GM19397 (cell line): ENCODE measurements around the gene CDON.
"Not testable (repeated sequence)": the region's sequence is repeated elsewhere in the genome, so short reads cannot be mapped to it uniquely, and the experiment has no call there.

Experiments
- ATAC-seq: cut with Tn5 transposase; IDR thresholded peaks from one replicate; pipeline ENCODE4 v1.9.1; 2021; ENCODE audit warnings: mild to moderate bottlenecking, moderate library complexity; ENCODE audit not compliant: unreplicated experiment

The CDON gene

DNA sequence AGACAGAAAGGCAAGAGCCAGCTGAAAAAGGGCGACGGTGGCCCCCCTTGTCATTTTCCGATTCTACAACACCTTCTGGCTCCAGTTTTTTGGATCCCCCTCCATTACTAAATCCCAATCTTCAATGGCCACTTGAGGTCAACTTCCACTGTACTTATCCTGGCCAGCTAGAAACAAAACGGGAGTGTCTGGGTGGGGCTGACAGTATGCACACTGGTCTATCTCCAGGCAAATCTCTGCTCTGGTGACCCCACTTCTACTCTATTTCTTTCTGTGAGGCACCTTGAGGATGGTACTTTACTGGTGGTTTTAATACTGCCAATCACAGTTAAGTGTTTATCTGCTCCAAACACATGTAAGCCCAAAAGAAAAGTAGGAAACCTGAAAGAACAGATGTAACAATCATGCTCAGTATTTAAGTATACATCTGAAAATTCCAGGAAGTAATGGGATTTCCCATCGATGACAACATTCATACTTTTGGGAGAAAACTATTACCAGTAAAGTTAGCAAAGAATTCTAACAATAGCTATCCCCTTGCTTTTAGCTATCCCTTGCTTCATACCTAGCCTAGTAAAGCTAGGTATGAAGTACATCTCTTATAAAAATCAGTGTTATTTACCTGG is 16.0 kb downstream of the CDON start:
- no peak for ATAC-seq

DNA sequence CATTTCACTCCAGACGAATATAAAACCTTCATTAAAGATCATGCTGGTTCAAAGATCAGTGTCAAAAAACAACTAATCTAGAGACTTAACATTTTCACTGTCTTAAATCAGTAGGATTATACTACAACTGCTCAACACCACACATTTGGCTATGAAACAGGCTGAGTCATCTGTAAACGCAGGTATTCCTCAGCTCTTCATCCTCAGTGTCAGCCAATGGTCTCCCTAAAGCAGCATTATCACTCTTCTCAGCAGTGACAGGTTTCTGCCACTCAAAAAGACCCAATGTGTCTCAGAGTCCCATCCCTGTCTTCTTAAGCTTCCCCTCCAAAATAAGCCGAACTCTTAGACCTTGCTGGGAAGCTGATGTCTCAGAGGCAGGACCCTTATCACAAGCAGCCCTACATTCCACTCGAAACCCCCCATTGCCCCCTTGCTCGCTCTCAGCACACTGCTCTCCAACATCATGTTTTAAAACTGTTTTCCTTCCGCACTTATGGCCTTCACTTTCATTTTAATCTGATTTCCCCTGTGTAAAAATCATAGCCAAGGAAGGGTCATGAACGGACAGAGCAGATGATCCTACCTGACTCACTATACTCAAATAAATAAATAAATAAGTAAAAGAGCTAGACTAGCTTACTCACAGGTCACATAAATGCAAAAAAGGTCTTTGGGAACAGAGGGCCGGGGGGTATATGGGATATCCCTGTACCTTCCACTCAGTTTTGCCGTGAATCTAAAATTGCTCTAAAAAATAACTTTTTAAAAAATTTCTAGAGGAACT is 23.0 kb downstream of the CDON start:
- no peak for ATAC-seq

DNA sequence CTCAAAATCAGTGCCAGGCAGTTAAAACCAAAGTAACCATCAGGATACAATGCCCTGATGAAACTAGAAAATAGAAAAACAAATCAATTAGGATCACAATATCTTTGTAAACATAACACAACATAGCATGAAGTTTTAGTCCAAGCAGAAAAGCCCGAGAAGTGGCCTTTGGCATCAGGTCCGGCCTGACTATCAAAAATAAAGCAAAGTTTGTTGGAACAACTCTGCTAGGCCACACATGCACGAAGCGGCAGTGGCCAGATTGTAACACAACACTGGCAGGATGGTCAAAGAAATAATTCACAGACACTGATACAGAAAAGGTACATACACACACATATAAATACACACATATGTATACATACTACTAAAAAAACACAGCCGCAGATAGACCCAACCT is 26.9 kb downstream of the CDON start:
- no peak for ATAC-seq

- no peak for ATAC-seq
Observed at GRCh38 chr11:126034933-126035425, 27.7 kb downstream of the CDON start.

- ATAC-seq: no peak
Observed at GRCh38 chr11:126034039-126034932, 28.4 kb downstream of the CDON start.

- ATAC-seq: no peak
Observed at GRCh38 chr11:126032375-126032774, 30.3 kb downstream of the CDON start.

- no peak for ATAC-seq
Observed at GRCh38 chr11:126029805-126030204, 32.9 kb downstream of the CDON start.

- no peak for ATAC-seq
Observed at GRCh38 chr11:126029237-126029636, 33.4 kb downstream of the CDON start.

GRCh38 chr11:126028534-126028933 is 34.1 kb downstream of the CDON start:
- not testable (repeated sequence) for ATAC-seq

DNA sequence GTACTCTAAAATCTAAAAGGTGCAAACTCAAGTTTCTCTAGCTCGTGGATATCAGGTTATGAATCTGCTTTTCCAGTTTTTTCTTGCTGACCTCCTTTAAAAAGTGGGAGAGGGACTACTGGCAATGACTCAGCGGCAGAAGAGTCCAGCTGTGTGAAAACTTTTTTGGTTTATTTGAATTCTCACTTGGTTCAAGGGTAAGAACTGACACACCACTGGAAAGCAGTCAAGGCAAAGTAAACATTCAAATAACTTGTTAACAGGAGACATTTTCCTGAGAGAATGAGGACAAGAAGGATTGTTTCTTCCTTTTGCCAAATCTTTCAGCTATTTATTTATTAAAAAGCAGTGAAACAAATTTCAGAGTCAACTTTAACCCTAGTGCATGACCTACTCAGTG is 36.1 kb downstream of the CDON start:
- ATAC-seq: no peak

GRCh38 chr11:126025822-126026221 is 36.8 kb downstream of the CDON start:
- ATAC-seq: no peak

- no peak for ATAC-seq
Observed at GRCh38 chr11:126024123-126024522, 38.5 kb downstream of the CDON start.

GRCh38 chr11:126012852-126013251 is 49.8 kb downstream of the CDON start:
- ATAC-seq: no peak

DNA sequence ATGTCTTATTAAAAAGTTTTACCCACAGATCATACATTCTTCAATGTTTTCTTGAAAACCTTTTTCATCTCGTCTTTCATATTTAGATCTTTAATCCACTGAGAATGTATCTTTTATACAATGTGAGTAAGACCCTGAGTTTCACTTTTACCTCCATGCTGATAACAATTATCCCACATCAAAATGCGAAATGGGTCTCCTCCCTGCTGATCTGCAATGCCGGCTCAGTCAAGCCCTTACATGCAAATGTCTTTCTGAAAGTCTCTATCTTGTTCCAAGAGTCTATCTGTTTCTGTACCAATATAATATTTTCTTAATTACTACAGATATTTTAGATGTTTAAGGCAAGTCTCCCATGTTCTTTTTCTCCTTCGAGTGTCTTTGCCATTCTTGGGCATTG is 50.9 kb downstream of the CDON start:
- ATAC-seq: no peak

DNA sequence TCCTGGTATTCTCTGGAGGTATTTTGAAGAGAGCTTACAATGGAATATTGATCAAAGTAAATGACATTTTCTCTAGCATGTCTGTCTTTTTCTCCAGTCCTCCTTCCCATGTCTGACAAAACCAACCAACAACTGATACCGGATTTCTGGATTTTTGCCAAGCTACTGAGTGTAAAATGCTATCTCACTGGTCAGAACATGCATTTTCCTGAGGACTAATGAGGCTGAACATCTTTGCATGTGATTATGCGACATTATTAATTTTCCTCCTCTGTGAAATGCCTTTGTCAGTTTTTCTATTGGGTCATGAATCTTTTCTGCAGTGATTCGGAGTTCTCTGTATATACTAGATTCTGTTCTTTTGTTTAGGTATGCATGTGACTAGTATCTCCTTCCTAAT is 51.4 kb downstream of the CDON start:
- no peak for ATAC-seq

- no peak for ATAC-seq
Observed at GRCh38 chr11:126008956-126009355, 53.7 kb downstream of the CDON start.

GRCh38 chr11:126007238-126007637 is 55.4 kb downstream of the CDON start:
- ATAC-seq: no peak

GRCh38 chr11:126006068-126006467 is 56.6 kb downstream of the CDON start:
- ATAC-seq: no peak

GRCh38 chr11:126002181-126002580 is 60.5 kb downstream of the CDON start:
- ATAC-seq: no peak

DNA sequence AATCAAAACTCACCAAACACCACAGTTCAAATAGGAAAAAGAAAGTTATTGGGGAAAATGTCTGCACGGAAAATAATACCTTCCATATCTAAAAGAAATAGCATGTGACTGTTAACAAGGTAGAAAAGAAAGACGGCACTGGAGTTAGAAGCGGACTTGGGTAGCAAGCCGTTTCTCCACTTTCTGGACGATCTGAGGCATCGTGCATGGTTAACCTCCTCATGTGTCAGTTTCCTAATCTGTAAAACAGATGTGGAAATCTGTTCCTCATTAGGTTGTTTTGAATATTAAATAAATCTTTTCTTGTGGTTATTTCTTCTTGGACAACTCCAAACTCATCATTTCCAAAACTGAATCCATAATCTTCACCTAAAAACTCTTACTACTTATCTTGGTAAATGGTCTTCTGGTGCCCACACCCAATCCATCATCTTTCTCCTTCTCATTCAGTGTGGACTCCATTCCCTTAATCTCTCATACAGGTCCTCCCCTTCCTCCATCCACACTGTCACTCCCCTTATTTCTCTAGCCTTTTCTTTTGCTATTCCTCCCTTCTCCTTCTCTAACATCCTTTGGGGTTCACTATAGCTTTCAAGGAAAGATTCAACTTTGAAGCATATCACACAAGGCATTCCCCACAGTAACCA is 63.3 kb downstream of the CDON start:
- no peak for ATAC-seq

DNA sequence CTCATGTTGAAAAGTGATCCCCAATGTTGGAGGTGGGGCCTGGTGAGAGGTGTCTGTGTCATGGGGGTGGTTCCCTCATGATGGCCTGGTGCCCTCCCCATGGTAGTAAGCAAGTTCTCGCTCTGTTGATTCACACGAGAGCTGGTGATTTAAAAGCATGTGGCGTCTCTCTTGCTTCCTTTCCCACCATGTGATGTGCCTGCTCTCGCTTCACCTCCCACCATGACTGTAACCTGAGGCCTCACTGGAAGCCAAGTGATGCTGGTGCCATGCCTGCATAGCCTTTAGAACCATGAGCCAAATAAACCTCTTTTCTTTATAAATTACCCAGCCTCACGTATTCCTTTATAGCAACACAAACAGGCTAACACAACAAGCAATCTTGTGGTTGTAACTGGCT is 64.4 kb downstream of the CDON start:
- no peak for ATAC-seq
